Measurements from ENCODE around the gene CHAT. TPM values are rescaled to one million over a fixed set of nuclear protein-coding genes. Genes with fewer than 3 reads are reported as not detected.
A peak's percentile ranks its signal among the peaks of the same experiment; 100 is the strongest.

The CHAT gene
- total RNA-seq, 4 donors from 2014 or later: 0.94 to 1.6 TPM; not detected in 2

DNA sequence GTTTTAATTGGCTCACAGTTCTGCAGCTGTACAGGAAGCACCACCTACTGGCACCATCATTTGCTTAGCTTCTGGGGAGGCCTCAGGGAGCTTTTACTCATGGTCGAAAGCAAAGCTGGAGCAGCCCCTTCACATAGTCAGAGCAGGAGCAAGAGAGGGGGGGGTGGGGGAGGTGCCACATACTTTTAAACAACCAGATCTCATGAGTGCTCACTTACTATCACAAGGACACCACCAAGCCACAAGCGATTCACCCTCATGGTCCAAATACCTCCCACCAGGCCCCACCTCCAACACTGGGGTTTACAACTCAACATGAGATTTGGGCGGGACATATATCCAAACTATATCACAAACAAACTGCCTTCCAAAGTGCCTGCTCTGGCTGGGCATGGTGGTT lies 35.4 kb upstream of the CHAT start:
- WGBS, 2 donors (ENCODE audit: low coverage in 1 of 2): 100% methylated on average over 1 of the region's 3 CpGs; no CpG with 5 or more reads in 1 of the 2 donors
- TF ChIP-seq, protein P1, sequence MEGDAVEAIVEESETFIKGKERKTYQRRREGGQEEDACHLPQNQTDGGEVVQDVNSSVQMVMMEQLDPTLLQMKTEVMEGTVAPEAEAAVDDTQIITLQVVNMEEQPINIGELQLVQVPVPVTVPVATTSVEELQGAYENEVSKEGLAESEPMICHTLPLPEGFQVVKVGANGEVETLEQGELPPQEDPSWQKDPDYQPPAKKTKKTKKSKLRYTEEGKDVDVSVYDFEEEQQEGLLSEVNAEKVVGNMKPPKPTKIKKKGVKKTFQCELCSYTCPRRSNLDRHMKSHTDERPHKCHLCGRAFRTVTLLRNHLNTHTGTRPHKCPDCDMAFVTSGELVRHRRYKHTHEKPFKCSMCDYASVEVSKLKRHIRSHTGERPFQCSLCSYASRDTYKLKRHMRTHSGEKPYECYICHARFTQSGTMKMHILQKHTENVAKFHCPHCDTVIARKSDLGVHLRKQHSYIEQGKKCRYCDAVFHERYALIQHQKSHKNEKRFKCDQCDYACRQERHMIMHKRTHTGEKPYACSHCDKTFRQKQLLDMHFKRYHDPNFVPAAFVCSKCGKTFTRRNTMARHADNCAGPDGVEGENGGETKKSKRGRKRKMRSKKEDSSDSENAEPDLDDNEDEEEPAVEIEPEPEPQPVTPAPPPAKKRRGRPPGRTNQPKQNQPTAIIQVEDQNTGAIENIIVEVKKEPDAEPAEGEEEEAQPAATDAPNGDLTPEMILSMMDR (IDR thresholded peaks at IDR 0.05): no peak
- TF ChIP-seq POLR2AphosphoS5 (IDR thresholded peaks at IDR 0.05) (no peak), EP300 (IDR thresholded peaks at IDR 0.05) (no peak)
- Histone ChIP-seq H3K4me1 (no peaks in the 10 kb centered on the region), H3K27ac (no peak overlapping the region), H3K36me3 (no peaks in the 10 kb centered on the region), H3K4me3 (no peak overlapping the region), H3K27me3 (no peaks in the 10 kb centered on the region), H3K9me3 (no peaks in the 10 kb centered on the region)
- no peak for ATAC-seq

DNA sequence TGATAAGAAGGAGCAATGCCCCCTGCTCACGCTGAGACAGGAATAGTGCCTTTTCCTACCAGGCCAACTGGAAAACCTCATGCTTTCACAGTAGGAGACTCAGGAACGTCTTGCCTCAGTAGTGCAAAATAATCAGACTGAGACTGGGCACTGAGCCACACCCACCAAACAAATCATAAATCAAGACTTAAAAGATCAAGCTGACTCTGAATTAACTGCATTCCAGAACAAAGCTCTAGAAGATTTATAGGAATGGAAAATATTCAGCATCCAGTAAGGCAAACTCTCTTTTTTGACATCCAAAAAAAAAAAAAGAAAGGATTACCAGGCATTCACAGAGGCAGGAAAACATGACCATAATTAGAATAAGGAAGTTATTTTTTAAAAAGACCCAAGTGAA lies 34.2 kb upstream of the CHAT start:
- H3K27ac ChIP-seq: no peak overlapping the region
- 15 to 23% methylated on average over 2 of the region's 2 CpGs for WGBS, 2 donors (ENCODE audit: low coverage in 1 of 2)
- no peaks in the 10 kb centered on the region for H3K36me3 ChIP-seq
- H3K9me3 ChIP-seq: no peaks in the 10 kb centered on the region
- TF ChIP-seq EP300 (IDR thresholded peaks at IDR 0.05): no peak
- no peak for TF ChIP-seq POLR2AphosphoS5 (IDR thresholded peaks at IDR 0.05)
- no peak for TF ChIP-seq POLR2A (IDR thresholded peaks at IDR 0.05)
- TF ChIP-seq, protein P1 (IDR thresholded peaks at IDR 0.05): no peak
- ATAC-seq: no peak
- no peak overlapping the region for H3K4me3 ChIP-seq
- H3K27me3 ChIP-seq: no peaks in the 10 kb centered on the region
- H3K4me1 ChIP-seq: no peaks in the 10 kb centered on the region

DNA sequence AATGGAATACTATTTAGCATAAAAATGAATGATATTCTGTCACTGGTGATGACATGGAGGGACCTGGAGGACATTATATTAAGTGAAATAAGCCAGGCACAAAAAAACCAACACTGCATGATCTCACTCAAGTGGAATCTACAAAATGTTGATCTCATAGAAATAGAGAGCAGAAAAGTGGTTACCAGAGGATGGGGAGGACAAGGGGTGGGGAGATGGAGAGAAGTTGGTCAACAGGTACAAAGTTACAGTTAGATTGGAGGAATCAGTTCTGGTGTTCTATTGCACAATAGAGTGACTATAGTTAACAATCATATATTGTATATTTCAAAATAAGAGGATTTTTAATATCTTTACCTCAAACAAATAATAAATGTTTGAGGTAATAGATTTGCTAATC lies 28.4 kb upstream of the CHAT start:
- Histone ChIP-seq H3K36me3 (no peaks in the 10 kb centered on the region), H3K27me3 (peaks cover 10% of the 10 kb centered on the region), H3K4me3 (no peak overlapping the region), H3K9me3 (no peaks in the 10 kb centered on the region), H3K27ac (no peak overlapping the region), H3K4me1 (no peaks in the 10 kb centered on the region)
- ATAC-seq: no peak
- TF ChIP-seq, protein P1 (IDR thresholded peaks at IDR 0.05): no peak
- TF ChIP-seq EP300 (IDR thresholded peaks at IDR 0.05) (no peak), POLR2A (IDR thresholded peaks at IDR 0.05) (no peak), POLR2AphosphoS5 (IDR thresholded peaks at IDR 0.05) (no peak)

DNA sequence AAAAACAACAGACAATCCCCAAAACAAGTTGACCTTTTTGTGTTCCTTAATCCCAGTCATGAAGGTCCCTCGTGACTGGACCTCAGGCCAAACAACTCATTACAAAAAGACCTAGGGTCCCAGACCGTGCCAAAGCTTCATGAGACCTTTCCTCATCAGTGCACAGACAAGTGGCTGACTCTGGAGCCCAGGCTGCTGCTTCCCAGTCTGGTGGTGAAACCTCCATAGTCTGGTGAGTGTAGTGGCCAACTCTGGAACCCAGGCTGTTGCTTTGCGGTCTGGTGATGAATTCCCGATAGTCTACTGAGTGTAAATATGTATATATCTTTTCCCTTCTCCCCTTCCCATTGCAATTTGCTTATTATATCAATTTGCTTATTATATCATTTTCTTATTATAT lies 25.9 kb upstream of the CHAT start:
- no peak overlapping the region for H3K4me3 ChIP-seq
- H3K27ac ChIP-seq: no peak overlapping the region
- H3K36me3 ChIP-seq: no peaks in the 10 kb centered on the region
- TF ChIP-seq POLR2A (IDR thresholded peaks at IDR 0.05): no peak
- TF ChIP-seq EP300 (IDR thresholded peaks at IDR 0.05): no peak
- TF ChIP-seq POLR2AphosphoS5 (IDR thresholded peaks at IDR 0.05): no peak
- TF ChIP-seq, protein P1 (IDR thresholded peaks at IDR 0.05): no peak
- H3K4me1 ChIP-seq: no peaks in the 10 kb centered on the region
- H3K27me3 ChIP-seq: peaks cover 27% of the 10 kb centered on the region
- no peaks in the 10 kb centered on the region for H3K9me3 ChIP-seq
- WGBS, 2 donors (ENCODE audit: low coverage in 1 of 2): 88 to 100% methylated on average over 2 to 4 of the region's 4 CpGs
- ATAC-seq: no peak

DNA sequence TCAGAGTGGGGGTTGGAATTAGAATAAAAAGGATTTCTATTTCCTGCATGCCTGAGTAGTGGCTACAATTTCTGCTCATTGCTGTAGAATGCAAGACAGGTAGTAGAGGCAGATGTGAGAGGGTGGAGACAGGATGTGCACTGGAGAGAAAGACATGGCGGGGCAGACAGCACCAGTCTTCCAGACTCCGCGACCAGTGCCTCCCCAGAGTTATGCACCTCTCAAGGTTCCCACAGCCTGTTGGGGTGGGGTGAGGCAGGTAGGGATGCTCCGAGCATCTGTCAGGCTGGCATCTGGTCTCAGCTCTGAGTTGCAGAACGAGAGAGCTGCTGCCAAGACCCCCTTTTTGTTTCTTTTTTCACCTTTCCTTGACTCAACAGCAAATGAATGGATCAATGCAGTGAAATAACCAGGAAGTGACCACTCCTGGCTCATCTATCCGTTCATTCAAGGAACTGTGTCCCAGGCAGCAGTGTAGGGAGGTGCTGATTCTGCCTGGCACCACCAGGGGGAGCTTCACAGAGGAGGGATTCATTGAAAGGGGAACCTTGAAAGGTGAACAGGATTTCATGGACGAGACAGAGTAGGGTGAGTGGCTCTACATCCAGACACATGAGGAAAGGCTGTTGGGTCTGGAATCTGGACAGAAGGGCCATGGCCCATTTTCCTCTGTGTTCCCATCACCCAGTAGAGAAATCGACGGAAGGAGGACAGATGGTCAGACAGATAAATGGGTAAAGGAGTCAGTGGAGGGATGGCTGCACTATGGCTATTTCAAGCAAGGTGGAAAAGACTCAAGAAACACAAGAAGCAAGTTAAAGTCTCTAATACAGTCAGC lies 20.9 kb upstream of the CHAT start:
- Histone ChIP-seq H3K27me3 (peaks cover 30% of the 10 kb centered on the region), H3K4me3 (no peak overlapping the region), H3K36me3 (no peaks in the 10 kb centered on the region), H3K9me3 (no peaks in the 10 kb centered on the region), H3K27ac (no peak overlapping the region), H3K4me1 (no peaks in the 10 kb centered on the region)
- TF ChIP-seq EP300 (IDR thresholded peaks at IDR 0.05) (no peak), POLR2A (IDR thresholded peaks at IDR 0.05) (no peak), POLR2AphosphoS5 (IDR thresholded peaks at IDR 0.05) (no peak)
- TF ChIP-seq, protein P1 (IDR thresholded peaks at IDR 0.05): peak; percentile 42 to 76 (median 58)
- 39 to 46% methylated on average over 4 to 8 of the region's 9 CpGs for WGBS, 2 donors (ENCODE audit: low coverage in 1 of 2)
- ATAC-seq: peak; percentile 66

Data from gastroesophageal sphincter (tissue), 4 donors.